Posterior cingulate gyrus (tissue), 11 donors: ENCODE results near the gene PRDM8.
A peak's percentile ranks its signal among the peaks of the same experiment; 100 is the strongest.

Experiments
- DNase-seq, 10 donors: peaks; one replicate each; pipeline versions ENCODE4 v3.0.0 to v3.0.0-alpha.2; 2020 to 2021; ENCODE audit warnings: mixed read lengths in 3 of 10
- intact Hi-C: fragments of 100-400 bp; cut with DNase I; formaldehyde crosslinking; loops from one replicate; pipeline ENCODE4 v1.15.1; 2023

Gene PRDM8

DNA sequence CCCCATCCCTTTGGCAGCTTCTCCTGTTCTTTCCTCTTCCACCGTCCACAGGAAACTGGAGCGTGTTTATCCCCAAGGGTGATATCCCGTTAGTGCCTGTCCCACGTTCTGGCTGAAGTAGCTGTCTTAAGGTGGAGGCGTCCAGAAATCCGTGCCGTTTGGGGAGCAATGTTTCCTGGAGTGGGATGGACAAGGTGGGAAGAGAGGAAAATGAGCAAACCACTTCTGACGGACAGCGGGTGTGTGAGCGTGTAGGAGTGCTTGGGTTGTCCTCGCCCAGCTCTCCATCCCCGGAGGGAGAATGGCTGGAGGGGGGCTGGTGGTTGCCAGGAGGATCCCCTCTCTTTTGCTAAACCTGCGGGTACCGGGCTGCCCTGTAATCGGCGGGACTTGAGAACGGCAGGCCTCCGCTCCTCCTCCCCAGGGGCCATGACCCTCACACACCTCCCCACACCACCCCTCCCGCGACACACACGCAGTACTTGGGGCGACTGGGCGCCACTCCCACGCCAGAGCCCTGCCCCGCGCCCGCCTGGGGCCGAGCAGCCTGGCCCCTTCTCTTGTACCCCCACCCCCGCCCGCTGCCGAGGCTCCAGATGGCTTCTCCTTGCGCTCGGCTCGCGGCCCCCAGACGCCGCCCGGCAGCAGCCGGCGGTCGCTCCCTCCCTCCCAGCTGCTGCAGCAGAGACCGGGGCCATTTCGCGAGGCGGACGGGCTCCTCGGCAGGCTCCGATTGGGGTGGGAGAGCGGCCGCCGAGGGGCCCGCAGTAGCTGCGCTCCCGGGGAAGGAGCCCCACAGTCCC, 13.9 kb upstream of the PRDM8 start:
- DNase-seq, result peak in 6 of 10 donors; percentile 23 to 89 (median 63)
- intact Hi-C loops, result loop anchor here (5.0 kb wide), 1 partner anchor 34 kb away; no protein-coding TSS in a partner anchor

DNA sequence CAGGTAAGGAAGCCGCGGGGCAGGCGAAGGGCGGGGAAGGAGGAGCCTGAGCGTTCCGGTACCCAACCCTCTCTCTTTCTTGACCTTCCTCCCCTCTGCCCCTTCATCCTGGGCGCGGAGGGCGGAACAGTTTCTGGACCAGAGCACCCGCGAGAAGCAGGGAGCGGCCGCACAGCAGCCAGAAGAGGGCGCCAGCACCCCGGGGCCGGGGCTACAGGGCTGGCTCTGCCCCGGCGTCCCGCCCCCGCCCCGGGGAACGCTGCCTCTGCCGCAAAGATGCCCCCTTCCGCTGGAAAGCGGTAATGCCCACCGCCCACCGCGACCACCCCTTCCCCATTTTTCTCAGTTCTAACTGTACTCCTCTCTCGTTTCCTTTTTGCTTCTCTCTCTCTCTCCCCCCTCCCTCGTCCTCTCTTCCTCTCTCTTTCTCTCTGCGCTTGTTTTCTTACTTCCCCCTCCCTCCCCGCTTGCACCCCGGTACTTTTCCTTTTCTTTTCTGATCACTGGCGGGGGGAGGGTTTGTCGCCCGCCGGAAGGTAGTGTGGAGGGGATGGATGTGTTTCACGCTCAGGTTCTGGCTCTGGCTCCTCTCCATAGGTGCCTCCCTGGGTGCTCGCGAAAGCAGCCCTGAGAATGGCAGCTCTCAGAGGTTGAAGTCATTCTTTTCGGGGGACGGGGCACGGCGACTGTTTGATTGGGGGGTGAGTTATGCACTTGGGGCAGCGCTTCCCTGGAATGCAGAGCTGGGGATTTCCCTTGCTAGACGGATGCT, 13.1 kb upstream of the PRDM8 start:
- intact Hi-C loops, result loop anchor here (5.0 kb wide), 1 partner anchor 33 kb away; no protein-coding TSS in a partner anchor
- DNase-seq, result peak; percentile 68 to 97 (median 82)

DNA sequence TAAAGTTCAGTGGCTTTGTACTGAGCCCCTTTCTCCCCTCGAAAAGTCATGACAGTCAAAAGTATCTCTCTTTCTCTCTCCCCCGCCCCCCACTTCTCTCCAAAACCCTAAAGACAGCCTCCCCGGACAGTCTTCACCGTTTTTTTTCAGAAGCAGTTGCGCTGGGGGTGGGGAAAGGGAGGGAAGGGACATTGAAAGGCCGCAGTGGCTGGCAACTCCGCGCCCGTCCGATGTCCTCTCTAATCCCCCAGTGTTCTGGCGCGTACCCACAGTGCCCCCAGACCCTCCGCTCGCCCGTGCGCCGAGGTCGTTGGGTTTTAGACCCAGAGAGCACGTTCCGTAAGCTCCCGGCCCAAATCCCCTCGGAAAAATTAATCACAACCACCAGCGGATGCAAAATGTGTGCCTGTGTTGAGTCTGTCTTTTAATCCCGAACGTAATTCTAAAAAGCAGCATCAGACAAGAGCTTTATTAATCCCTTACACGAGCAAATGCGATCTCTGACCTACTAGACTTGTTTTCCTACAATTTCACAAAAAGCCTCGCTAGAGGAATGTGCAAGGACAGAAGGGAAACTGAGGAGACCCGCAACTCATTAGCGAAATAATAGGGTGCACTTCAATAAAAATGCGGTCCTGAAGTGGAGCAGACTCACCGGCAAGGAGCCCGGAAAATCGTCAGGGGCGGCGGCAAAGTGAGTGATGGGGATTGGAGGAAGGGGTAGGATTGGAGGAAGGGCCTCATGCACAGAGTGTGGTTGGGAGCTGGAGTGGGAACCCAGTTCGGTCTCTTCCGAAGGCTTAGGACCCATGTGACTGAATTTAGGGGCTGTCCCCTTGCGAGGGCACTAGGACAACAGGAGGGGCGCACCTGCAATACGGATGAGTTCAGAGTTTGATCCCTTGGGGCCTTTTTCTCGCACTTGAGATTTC, 12.2 kb upstream of the PRDM8 start:
- intact Hi-C loops, result loop anchor here (5.0 kb wide), 1 partner anchor 32 kb away; no protein-coding TSS in a partner anchor
- DNase-seq, result peak in 5 of 10 donors; percentile 35 to 86 (median 82)

DNA sequence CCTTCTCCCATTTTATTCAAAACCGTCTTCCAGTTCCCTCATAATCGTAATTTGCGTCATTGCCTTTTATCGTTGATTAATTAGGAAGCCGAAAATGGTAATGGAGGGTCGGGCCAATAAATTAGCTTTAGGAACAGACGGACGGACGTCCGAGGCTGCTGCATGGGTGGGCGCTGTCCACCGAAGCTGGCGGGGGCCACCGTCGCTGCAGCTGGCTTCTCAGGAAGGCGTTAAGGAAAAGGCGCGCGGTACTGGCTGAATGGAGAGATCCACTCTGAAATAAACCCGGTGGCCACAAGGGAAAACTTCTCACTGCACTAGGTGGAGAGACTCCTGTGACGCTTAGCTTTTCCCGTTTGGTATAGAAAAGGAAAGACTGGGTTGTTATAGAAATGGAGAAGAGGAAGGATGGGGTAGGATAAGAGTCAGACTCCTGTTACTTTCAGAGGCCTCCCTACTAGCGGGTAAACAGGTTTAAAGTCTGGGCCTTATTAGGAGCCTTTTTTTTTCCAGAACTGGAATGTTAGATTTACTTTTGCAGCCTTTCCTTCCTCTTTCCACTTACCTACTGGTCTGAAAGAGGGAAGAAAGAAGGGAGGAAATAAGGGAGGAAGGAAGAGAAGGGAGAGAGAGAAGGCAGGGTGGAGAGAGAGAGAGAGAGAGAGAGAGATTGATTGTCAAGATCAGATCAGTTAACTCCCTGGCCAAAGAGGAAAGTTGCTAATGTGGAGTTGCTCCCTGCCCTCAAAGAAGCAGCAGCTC, 11.3 kb upstream of the PRDM8 start:
- intact Hi-C loops, result no loop called here
- DNase-seq, result peak in 3 of 10 donors; percentile 30 to 84 (median 75)

DNA sequence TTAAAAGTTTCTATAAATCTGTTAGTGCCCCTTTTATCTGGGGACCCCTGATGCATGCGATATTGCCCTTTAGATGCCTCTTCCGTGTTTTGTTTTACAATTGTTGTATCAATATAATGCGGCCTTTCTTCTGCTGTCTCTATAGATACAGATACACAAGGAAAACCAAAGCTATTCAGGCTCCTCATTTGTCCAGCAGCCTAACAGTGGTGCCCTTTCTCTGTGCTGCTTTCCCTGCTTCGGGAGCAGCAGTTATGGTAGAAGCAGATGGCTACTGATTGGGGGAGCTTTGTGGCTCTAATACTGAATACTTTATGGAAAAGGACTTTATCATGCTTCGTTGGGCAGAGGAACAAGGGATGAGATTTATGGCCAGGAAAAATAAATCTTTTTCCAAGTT, 10.6 kb upstream of the PRDM8 start:
- DNase-seq, result peak in 3 of 10 donors; percentile 20 to 88 (median 51)
- intact Hi-C loops, result no loop called here

DNA sequence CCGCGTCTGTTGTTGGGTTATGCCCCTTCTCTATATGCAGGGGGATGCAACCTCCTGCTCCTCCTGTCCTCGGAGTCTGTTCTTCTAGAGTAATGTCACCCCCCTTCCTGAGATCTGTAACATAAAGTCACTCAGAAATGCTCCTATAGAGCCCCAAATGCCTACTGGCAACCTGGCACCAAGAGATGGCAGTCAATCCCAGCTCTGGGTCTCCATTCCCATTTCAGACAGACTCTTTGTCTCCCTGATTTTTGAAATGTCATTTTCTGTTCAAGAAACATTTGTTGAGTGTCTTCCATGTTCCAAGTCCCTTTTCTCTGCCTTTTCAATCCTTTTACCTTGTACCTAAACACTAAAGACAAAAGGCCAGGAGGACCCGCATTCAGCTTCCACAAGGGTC, 9.6 kb upstream of the PRDM8 start:
- no peak for DNase-seq
- intact Hi-C loops, result no loop called here

DNA sequence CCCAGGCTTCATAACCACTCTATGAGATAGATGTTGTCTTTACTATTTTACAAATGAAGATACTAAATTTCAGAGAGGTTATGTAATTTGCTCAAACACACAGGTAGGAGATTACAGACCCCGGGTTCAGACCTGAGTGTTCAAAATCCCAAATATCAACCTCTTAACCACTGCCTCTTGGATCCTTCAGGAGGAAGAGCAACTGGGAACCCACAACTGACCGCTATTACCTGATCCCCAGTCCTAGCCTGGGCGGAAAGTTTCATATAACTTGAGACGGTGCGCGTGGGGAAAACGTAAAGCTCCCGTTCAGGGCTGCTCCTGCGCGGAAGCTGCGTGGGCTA, 8.9 kb upstream of the PRDM8 start:
- no peak for DNase-seq
- intact Hi-C loops, result no loop called here

DNA sequence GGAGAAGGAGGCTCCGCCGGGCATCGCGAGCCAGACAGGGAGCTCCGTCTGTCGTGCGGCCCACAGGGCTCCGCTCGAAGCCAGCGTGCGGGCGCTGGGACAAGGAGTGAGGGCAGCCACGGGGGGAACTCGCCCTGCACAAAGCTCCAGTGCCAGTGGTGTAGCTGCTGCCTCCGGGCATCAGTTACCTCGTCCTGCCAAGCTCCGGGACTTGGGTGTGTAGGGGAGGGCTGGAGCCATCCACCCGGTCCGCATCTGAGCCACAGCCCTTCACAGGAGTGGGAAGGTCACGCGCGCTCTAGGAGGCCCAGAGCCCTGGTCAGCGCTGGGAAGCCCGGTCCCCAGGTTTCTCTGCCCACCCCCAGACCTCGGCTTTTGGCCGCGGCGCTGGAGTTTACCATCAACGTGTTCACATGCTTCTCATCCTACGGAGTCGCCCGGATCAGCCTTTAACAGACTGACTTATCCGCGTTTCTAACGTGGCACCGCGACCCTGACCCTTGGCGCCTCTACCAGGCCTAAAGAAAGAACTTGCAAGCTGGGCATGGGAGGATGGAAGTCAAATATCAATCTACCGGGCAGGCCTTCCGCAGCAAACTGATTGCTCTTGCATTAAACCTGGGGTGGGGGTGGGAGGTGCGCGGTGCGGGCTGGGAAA, 8.4 kb upstream of the PRDM8 start:
- intact Hi-C loops, result no loop called here
- DNase-seq, result peak in 4 of 10 donors; percentile 39 to 89 (median 80)

DNA sequence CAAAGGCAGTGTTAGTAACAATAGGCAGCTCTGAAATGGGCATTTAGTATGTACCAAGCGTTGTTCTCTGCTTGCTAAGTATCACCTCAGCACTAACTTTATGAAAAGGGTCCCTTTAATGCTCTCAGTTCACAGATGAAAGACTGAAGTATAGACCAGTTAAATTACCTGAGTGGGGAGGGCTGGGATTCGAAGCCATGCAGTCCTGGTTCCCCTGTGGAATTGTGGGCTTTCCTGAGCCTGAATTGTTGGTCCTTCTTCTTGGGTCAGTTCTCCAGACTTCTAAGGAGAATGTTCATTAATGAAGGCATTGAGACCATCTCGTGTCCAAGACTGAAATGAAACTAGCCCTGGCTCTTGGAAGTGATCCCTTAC, 7.7 kb upstream of the PRDM8 start:
- no peak for DNase-seq
- intact Hi-C loops, result no loop called here

DNA sequence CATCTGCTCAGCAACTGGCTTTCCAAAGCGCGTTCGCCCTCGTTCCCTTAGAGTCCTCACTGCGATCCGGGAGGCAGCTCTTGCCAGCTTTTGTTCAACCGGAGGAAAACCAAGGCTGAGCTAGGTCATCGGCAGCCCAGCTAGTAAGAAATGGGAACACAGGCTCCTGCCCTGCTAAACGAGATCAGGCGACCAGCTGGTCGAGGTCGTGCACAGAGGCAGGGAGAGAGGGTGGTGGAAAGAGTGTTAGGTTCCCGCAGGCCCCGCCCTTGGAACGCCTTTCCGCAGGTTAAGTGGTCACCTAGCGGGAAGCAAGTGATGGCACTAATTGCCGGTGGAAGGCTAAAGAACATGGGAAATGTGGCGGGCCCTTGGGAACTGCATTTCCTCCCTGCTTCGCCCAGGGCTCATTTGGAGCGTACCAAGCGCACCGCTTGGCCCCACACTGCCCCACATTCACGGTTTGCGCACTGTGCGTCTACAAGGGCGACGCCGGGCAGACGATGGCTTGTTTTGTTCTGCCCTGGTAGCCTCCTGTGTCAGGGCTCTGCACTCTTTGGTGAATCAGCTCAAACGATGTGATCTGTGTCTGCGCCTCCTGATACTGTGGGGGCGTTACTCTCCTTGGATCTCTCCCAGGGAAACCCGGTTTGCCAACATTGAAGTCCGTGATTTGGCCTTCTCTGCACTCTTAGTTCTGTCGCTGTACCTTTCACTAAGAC, 7.2 kb upstream of the PRDM8 start:
- DNase-seq, result peak in 3 of 10 donors; percentile 17 to 82 (median 74)
- intact Hi-C loops, result no loop called here

DNA sequence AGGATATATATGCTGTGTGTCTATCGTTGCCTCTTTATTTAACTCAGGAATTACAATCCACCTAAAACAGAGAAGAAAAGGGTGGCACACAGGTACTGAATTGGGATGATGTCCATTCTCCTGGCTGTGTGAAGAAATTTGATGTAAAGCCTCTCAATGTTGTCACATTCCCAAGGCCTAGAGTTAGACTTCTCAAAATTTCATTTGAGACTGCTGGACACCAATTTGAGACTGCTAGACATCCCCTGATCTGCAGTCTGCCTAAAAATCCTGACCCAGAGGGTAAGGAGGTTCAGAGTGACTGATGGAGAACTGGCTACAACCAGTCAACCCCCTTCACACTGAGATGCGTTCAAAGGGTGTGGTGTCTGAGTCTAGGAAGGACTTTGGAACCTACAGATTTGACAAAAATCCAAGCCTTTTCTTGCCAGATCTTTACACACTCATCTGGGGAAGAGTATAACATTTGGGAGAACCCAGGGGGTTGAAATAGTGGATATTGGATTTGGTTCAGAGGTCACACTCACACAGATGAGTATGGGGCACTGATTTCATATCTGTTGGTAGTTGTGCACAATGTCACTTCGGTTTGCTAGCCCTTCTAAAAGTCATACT, 4.9 kb upstream of the PRDM8 start:
- DNase-seq, result no peak
- intact Hi-C loops, result no loop called here

DNA sequence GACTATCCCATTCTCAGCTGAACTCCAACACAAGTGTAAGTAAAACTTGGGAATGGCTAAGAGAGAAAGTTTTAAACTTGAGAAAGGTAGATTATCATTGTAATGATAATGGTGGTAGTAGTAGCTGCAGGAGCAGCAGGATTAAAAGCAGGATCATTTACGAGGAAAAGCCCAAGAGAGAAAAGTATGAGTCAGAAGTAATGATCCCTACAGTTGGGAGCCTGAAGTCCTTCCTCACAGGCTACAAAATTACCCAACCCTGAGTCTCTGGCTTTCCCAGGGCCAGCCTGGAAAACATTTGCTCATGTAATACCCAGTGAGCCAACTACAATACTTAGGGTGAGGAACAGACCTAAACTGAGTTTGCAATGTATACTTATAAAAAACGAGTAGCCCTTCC, 4.4 kb upstream of the PRDM8 start:
- intact Hi-C loops, result no loop called here
- DNase-seq, result peak in 1 of 10 donors; percentile 2

DNA sequence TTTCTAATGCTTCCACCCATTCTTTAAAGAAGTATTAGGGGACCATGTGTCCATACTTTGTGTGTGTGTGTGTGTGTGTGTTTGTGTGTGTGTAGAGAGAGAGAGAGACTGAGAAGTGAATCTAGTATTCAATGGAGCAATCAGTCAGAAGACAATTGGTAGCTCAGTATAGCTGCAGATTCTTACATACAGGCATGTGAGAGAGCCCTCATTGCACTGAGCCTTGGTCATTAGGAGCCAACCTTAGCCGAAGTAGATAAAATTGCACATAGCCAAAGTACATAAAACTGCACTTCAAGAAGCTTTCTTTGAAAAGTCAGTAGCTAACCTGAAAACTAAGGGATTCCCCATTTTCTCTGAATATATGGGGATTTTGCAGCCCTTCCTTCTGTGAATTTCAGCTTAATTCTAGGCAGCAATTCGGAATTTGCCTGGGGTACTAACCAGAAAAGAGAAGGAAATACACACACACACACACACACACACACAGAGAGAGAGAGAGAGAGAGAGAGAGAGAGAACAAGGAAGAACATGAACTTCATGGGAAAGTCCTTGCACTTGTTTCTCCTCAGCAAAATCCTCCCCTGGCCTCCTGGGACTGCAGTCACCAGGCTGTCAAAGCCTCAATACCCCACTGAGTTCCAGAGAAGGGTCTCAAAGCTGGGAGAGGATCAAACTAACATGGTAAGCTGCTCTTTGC, 1.7 kb upstream of the PRDM8 start:
- intact Hi-C loops, result no loop called here
- DNase-seq, result peak in 1 of 10 donors; percentile 41

DNA sequence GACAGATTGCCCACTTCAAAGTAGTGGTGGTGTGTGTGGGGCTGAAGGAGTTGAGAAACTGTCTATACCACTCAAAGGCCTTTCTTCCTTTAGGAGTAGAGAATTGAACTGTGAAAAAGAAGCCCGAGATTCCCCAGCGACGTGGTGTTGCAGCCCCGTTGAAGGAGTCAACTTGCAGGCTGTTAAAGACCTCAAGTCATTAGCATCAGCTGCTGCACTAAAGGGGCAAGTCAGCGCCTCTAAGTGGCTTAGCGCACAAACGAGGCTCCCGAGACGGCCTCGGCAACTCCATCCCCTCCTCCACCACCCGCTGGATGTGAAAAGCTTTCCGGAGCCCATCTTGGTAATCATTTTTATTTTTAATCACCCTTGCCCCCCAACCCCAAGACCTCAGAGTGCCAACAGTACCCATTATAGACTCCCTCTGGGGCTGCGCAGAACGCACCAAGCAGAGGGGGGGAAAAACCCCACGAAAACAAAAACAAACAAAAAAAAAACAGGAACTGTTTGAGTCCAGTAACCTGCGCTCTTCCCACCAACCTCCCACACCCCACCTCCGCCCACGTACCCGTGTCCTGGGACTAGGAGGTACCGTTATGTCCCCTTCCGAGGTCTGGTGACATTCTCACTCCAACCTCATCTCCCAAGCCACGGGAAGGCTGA, 913 bp upstream of the PRDM8 start:
- peak in 6 of 10 donors; percentile 35 to 89 (median 69) for DNase-seq
- intact Hi-C loops, result no loop called here

DNA sequence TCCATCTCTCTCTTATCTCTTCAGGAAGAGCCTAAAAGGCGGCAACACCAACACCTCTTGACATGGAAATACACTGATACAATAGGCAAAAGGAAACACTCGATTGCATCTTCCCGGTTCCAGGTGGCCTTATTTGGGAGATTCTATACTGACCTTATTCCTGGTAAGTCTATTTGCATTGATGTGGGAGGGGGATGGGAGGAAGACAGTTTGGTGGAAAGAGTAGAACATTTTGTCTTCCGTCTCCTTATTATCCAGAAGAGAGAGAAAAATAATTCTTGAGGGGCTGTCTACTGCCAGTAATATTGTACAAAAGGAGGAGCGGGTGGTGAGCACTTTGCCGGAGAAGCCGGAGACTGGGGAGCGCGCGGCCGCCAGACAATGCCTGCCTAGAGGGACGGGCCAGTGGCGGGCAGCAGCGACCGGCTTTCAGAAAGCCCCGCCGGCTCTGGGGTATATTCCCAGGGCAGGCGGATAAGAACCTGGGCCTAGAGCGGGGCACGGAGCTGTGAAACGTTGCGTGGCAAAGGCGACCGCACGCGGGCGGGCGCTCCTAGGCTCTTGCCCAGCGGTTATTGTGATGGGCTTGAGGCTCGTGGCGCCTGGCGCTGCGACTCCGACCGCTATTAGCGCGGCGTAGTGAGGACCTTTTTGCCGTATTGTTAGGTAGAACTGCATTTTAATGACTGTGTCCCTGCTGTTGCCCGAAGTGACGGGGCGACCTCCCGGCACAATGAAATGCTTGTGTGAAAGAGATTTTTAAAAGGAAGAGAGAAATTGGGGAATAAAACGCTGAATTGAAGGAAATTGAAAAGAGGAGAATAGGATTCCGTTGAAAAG, 518 bp downstream of the PRDM8 start:
- intact Hi-C loops, result no loop called here
- peak in 5 of 10 donors; percentile 30 to 90 (median 77) for DNase-seq

DNA sequence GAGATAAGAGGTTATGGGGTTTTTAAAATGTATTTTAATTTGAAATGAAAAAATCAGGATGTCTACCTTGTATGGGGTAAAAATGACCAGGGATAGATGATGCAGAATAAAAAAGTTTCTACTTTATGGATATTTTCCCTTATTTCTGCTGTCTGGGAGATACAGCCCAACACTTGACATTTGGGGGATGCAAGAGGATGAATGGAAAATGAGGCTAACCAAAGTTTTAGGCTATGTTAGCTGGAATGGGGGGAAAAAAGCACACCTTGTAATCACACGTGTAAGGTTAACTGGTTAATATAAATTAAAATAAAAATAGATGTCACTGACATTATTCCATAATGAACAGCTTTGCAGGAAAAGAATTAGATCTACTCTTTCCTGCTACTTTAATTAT, 1.1 kb downstream of the PRDM8 start:
- intact Hi-C loops, result no loop called here
- DNase-seq, result no peak
